Measurements from ENCODE around the gene DALRD3.

DNA sequence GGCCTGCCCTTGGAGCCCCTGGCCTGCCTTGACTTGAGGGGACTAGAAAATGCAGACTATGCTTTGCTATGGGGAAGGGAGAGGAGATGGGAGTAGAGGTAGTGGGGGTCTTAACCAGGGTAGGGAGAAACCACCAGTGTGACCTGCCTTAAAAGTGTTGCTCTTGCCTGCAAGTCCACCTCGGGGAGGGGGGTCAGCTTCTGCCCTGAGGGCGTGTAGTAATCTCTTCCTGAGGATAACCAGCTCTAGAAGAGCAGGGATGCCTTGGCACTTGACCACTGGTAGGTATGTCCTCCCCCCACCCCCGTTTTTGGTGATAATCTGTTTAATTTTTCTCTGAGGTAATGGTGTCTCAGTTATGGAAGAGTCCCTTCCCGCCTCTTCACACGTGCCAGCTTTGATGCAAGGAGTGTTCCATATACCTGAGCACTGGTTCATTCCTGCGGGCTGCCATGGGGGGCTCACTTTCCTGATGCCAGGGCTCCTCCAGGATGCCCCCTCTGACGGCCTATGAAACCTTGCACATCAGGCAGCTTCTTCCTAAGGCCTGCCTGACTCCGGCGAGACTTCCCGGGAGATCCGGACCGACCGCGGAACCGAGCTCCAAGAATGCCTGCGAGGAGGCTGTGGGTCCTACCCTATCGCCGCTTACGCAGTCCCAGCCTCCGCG is 29.1 kb downstream of the DALRD3 start:
- TF ChIP-seq, protein P1, sequence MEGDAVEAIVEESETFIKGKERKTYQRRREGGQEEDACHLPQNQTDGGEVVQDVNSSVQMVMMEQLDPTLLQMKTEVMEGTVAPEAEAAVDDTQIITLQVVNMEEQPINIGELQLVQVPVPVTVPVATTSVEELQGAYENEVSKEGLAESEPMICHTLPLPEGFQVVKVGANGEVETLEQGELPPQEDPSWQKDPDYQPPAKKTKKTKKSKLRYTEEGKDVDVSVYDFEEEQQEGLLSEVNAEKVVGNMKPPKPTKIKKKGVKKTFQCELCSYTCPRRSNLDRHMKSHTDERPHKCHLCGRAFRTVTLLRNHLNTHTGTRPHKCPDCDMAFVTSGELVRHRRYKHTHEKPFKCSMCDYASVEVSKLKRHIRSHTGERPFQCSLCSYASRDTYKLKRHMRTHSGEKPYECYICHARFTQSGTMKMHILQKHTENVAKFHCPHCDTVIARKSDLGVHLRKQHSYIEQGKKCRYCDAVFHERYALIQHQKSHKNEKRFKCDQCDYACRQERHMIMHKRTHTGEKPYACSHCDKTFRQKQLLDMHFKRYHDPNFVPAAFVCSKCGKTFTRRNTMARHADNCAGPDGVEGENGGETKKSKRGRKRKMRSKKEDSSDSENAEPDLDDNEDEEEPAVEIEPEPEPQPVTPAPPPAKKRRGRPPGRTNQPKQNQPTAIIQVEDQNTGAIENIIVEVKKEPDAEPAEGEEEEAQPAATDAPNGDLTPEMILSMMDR (IDR thresholded peaks at IDR 0.05), result peak; percentile 8
- no peak for TF ChIP-seq EZH2 (IDR thresholded peaks at IDR 0.05; ENCODE audit: borderline replicate concordance, insufficient read depth, low read depth, low read length, poor library complexity, severe bottlenecking)
